ENCODE measurements around the gene PLXNA1.
A peak's percentile ranks its signal among the peaks of the same experiment; 100 is the strongest.

The PLXNA1 gene

DNA sequence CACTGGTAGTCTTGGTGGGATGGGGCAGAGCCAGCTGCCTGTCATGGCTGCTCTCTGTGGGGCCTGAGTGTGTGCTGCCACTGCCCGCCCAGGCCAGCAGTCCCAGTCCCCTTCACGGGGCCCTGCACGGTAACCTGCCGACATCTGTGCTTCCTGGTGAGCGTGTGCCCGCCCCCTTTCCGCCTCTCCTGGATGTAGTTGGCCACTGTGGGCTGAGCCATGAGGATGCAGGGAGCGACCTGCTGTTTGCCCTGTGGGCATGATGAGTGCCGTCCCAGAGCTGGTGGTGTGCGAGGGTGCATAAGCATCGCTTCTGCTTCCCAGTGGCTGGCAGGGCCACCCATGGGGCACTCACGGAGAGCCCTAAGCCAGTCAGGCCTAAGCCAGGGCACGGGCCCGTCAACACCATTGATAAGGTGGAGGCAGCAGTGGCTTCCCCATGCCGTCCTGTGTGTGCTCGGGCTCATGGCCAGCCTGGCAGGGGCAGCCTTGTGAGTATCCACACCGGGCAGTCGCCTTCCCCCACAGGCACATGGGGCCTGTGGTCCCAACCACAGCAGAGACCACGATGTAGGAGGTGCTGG lies 14.6 kb downstream of the PLXNA1 start:
- no peaks in the 10 kb centered on the region for H3K9me3 ChIP-seq (ENCODE audit: control insufficient read depth, insufficient read depth, low read depth, low read length)
- ChIA-PET CTCF (no interaction called here), POLR2A (no interaction called here)
- H3K4me1 ChIP-seq (ENCODE audit: control insufficient read depth, insufficient read depth, low read length), result no peaks in the 10 kb centered on the region; the same call in 1 of the 2 replicates
- peaks cover 0 to 44% of the 10 kb centered on the region in 2 experiments; a peak in 1 of 3 replicates for H3K36me3 ChIP-seq (ENCODE audit: control insufficient read depth in 2 of 2, insufficient read depth in 1 of 2, low read length in 2 of 2)
- H3K4me3 ChIP-seq (ENCODE audit: low read depth, low read length), result no peak overlapping the region
- TF ChIP-seq BCL11A (tag by site-specific recombination; IDR thresholded peaks at IDR 0.05; ENCODE audit: low read depth) (no peak), ZIC2 (tag by site-specific recombination; IDR thresholded peaks at IDR 0.05) (peak; percentile 63)
- H3K27ac ChIP-seq (ENCODE audit: extremely low read depth, low read depth, low read length), result no peak overlapping the region

DNA sequence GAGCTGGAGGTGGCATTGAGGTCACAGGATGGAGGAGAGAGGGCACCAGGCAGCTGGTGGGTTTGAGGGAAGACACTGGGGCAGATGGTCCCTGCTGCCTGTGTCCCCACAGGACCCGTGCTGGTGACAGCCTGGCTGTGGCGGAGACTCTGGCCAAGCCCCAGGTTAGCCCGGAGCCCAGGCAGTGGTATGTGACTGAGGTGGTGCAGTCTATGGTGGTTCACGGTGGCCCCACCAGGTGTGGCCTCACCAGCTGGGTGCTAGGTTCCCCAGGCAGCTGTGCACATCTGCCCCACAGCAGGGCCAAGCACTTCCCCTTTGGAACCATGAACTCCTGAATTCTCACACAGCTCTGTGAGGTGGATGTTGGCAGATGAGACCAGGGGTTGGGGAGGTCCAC lies 15.4 kb downstream of the PLXNA1 start:
- Histone ChIP-seq H3K9me3 (ENCODE audit: control insufficient read depth, insufficient read depth, low read depth, low read length) (no peaks in the 10 kb centered on the region), H3K36me3 (ENCODE audit: control insufficient read depth in 2 of 2, insufficient read depth in 1 of 2, low read length in 2 of 2) (peaks cover 0 to 42% of the 10 kb centered on the region in 2 experiments; a peak in 1 of 3 replicates), H3K4me1 (ENCODE audit: control insufficient read depth, insufficient read depth, low read length) (no peaks in the 10 kb centered on the region; the same call in 1 of the 2 replicates), H3K27ac (ENCODE audit: extremely low read depth, low read depth, low read length) (no peak overlapping the region), H3K4me3 (ENCODE audit: low read depth, low read length) (no peak overlapping the region)
- CTCF ChIA-PET, result no interaction called here
- peak; percentile 36; the same call in 1 of the 2 replicates for TF ChIP-seq GLIS1 (tag by site-specific recombination; IDR thresholded peaks at IDR 0.05)
- no peak for TF ChIP-seq ZNF112 (tag by site-specific recombination; IDR thresholded peaks at IDR 0.05)
- POLR2A ChIA-PET, result interaction anchor here (0.6 kb wide), 1 partner anchor 86 kb away, joined by 6 read pairs; no protein-coding TSS in a partner anchor

DNA sequence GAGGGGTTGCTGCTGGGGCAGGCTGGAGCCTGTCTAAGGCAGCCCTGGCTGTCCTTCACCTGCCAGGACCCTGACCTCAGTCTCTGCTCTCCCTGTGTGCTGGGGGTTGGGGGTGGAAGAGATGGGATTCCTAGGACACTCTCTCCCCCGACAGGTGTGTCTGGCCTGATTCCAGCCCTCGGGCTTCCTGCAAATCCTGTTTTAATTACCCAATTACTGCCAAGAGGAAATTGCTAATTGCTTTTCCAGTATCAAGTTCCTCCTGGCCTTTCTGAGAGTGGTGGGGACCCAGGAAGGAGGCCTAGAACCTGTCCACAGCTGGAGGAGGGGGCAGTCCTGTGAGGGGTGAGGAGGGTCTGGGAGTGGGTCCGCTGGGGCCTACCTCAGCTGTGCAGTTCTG lies 15.8 kb downstream of the PLXNA1 start:
- H3K4me1 ChIP-seq (ENCODE audit: control insufficient read depth, insufficient read depth, low read length), result no peaks in the 10 kb centered on the region; the same call in 1 of the 2 replicates
- H3K27ac ChIP-seq (ENCODE audit: extremely low read depth, low read depth, low read length), result no peak overlapping the region
- H3K9me3 ChIP-seq (ENCODE audit: control insufficient read depth, insufficient read depth, low read depth, low read length), result no peaks in the 10 kb centered on the region
- ChIA-PET CTCF (no interaction called here), POLR2A (interaction anchor here (0.6 kb wide), 1 partner anchor 86 kb away, joined by 6 read pairs; no protein-coding TSS in a partner anchor)
- H3K36me3 ChIP-seq (ENCODE audit: control insufficient read depth in 2 of 2, insufficient read depth in 1 of 2, low read length in 2 of 2), result peaks cover 0 to 44% of the 10 kb centered on the region in 2 experiments; a peak in 1 of 3 replicates
- H3K4me3 ChIP-seq (ENCODE audit: low read depth, low read length), result no peak overlapping the region
- TF ChIP-seq ZNF843 (tag by site-specific recombination; IDR thresholded peaks at IDR 0.05) (no peak), OSR2 (tag by site-specific recombination; IDR thresholded peaks at IDR 0.05) (no peak), ZSCAN16 (tag by site-specific recombination; IDR thresholded peaks at IDR 0.05) (no peak), ZNF530 (tag by site-specific recombination; IDR thresholded peaks at IDR 0.05; ENCODE audit: low read depth) (no peak), ZNF140 (tag by site-specific recombination; IDR thresholded peaks at IDR 0.05) (no peak), ZNF510 (tag by site-specific recombination; IDR thresholded peaks at IDR 0.05; ENCODE audit: insufficient replicate concordance) (no peak), ZNF514 (tag by site-specific recombination; IDR thresholded peaks at IDR 0.05) (no peak), ZNF555 (tag by site-specific recombination; conservative IDR thresholded peaks at IDR 0.05) (no peak), ZNF302 (tag by site-specific recombination; IDR thresholded peaks at IDR 0.05; ENCODE audit: low read depth) (no peak), ZNF629 (tag by site-specific recombination; IDR thresholded peaks at IDR 0.05) (no peak), ZBTB1 (tag by site-specific recombination; IDR thresholded peaks at IDR 0.05) (no peak), SP3 (tag by site-specific recombination; IDR thresholded peaks at IDR 0.05) (no peak), HOXC10 (CRISPR knock-in tag; IDR thresholded peaks at IDR 0.05) (no peak)
- TF ChIP-seq, protein P1, sequence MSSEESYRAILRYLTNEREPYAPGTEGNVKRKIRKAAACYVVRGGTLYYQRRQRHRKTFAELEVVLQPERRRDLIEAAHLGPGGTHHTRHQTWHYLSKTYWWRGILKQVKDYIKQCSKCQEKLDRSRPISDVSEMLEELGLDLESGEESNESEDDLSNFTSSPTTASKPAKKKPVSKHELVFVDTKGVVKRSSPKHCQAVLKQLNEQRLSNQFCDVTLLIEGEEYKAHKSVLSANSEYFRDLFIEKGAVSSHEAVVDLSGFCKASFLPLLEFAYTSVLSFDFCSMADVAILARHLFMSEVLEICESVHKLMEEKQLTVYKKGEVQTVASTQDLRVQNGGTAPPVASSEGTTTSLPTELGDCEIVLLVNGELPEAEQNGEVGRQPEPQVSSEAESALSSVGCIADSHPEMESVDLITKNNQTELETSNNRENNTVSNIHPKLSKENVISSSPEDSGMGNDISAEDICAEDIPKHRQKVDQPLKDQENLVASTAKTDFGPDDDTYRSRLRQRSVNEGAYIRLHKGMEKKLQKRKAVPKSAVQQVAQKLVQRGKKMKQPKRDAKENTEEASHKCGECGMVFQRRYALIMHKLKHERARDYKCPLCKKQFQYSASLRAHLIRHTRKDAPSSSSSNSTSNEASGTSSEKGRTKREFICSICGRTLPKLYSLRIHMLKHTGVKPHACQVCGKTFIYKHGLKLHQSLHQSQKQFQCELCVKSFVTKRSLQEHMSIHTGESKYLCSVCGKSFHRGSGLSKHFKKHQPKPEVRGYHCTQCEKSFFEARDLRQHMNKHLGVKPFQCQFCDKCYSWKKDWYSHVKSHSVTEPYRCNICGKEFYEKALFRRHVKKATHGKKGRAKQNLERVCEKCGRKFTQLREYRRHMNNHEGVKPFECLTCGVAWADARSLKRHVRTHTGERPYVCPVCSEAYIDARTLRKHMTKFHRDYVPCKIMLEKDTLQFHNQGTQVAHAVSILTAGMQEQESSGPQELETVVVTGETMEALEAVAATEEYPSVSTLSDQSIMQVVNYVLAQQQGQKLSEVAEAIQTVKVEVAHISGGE (tag by site-specific recombination; conservative IDR thresholded peaks at IDR 0.05; ENCODE audit: low read depth), result no peak
- TF ChIP-seq, protein P2, sequence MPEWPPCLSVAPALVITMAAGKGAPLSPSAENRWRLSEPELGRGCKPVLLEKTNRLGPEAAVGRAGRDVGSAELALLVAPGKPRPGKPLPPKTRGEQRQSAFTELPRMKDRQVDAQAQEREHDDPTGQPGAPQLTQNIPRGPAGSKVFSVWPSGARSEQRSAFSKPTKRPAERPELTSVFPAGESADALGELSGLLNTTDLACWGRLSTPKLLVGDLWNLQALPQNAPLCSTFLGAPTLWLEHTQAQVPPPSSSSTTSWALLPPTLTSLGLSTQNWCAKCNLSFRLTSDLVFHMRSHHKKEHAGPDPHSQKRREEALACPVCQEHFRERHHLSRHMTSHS (tag by site-specific recombination; IDR thresholded peaks at IDR 0.05), result no peak
- TF ChIP-seq, protein P3, sequence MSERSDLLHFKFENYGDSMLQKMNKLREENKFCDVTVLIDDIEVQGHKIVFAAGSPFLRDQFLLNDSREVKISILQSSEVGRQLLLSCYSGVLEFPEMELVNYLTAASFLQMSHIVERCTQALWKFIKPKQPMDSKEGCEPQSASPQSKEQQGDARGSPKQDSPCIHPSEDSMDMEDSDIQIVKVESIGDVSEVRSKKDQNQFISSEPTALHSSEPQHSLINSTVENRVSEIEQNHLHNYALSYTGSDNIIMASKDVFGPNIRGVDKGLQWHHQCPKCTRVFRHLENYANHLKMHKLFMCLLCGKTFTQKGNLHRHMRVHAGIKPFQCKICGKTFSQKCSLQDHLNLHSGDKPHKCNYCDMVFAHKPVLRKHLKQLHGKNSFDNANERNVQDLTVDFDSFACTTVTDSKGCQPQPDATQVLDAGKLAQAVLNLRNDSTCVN (tag by site-specific recombination; optimal IDR thresholded peaks at IDR 0.05), result no peak

All from HEK293 (cell line).